Activated CD4-positive, CD25-positive, alpha-beta regulatory T cell treated with anti-CD3 and anti-CD28 coated beads, Interleukin-2, amount 50 U/mL, for 24 hours (primary cell): ENCODE measurements around the gene COIL.
"Not testable (repeated sequence)": the region's sequence is repeated elsewhere in the genome, so short reads cannot be mapped to it uniquely, and the experiment has no call there.

Source experiments
- ATAC-seq, 2 donors: fragments of 150-1000 bp; cut with Tn5 transposase; one replicate each; pipeline ENCODE4 v1.10.0; 2021; ENCODE audit warnings: mild to moderate bottlenecking in 1 of 2, moderate library complexity in 1 of 2

COIL gene

DNA sequence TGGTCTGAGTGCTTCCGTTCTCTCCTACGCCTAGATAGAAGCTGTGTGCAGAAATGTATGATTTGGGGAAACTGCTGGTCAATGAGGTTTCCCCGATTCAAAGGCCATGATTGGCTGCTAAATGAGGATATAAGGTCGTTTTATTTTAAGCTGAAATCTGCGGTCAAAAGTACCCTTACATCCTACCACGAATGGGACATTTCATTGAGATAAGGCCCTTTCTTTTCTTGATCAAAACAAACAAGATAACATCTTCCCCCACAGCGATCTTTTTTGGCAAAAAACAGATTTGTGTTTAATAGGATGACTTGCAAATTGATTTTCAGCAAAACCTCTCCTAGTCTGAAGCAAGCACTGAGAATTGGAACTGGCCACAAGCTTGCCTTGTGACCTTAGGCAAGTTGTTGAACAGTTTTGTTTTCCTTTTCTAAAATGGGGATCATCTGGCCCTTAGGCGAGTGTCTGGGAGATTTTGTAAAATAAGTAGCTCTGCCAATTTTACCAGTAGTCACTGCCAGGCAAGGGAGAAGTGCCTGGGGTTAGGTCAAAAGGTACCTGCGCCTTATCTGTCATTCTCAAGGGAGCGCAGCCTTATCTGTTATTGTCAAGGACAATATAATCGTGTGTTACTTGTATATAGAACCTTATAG lies 17.7 kb upstream of the COIL start:
- no peak for ATAC-seq

GRCh38 chr17:56977673-56978395 lies 17.0 kb upstream of the COIL start, which contains the start of gene SCPEP1:
TSS of gene SCPEP1 (plus strand) at chr17:56978131. CDS start at chr17:56978160, 29 bp downstream.
- ATAC-seq = peak; percentile 95 to 97

DNA sequence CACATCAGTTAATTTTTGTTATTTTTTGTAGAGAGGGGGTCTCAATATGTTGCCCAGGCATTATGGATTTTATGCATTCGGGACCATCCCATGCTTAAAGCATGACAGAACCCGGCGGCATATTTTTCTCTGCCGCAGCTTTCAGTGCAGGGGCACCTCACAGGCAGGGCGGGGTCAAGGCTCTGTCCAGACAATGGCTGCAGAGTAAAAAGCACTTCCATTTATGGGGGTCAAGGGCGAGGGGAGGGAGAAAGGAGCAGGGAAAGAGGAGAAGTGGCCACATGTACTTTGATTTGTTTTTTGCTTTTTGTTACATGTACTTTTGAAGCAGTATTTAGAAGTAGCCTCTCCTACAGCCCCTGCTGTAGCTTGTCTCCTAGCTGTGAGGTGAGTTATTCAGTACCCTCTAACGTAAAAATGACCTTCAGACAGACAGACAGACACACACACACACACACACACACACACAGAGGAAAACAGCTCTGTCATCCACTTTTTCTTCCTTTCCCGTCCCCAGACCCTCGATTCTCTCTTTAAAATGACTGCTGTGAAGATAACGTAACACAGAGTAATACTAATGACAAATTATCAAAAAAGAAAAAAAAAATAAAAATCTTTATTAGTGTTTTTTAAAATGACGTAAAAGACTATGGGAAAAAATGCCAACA lies 16.2 kb upstream of the COIL start:
- no peak for ATAC-seq

GRCh38 chr17:56975656-56976055 lies 14.8 kb upstream of the COIL start:
- no peak for ATAC-seq

DNA sequence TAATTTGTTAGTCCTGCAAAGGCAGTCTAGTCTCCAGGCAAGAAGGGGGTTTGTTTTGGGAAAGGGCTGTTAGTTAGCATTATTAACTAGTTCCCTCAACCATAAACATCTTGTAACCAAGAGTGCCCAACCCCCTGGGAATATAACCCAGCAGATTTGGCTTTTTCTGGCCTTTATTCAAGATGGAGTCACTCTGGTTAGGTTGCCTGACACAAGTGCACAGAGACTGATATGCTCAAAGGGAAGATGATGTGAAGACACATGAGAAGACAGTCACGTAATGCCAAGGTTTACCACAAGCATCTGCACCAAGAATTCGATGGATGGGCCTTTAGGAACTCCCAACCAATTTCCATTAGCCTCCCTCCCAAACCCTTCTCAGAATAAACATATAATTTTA lies 13.2 kb upstream of the COIL start:
- ATAC-seq = no peak

GRCh38 chr17:56973520-56973919 lies 12.7 kb upstream of the COIL start:
- no peak for ATAC-seq

DNA sequence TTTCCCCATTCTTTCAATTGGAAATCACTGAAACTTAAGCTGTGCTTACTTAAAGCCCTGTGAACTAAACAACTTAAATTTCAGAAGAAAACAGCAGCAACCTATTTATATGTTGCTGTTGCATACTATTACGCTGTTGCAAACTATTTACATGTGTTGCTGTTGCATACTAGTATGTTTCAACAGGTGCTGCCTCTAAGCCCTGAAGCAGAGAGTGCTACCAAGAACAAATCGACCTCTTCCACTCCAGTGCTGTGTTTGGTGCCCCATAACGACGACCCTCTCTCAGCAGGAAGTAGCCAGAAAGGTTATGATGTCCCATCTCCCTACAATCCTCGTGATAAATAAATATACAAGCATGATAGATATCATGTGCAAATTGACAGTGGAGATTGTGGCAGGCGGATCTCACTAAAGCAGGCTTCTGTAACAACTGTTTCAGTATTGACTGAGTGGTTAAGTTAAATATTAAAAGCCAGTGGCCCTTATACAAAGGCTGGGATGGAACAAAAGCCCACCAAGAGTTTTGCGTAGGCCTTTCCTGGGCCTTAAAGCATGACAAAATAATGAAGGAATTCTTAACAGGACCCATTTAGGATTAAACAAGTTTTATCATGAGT lies 11.4 kb upstream of the COIL start:
- no peak for ATAC-seq

DNA sequence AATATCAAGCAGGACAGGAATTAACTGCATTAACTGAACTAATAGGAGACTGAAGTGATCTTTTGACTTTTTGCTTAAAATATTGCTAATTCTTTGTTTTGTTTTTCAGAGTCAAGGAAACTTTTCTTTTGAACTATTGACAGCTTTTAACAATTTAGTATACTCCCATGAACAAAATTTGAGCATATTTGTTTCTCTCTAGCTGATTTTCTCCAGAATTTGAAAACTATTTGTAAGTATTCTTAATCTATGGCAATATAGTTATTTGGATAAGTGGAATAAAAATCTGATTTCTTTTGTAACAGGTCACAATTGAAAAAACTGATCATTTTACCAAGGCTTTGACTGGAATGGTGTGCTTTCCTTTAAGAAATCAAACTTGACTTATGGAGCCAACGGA lies 10.1 kb upstream of the COIL start:
- no peak for ATAC-seq

DNA sequence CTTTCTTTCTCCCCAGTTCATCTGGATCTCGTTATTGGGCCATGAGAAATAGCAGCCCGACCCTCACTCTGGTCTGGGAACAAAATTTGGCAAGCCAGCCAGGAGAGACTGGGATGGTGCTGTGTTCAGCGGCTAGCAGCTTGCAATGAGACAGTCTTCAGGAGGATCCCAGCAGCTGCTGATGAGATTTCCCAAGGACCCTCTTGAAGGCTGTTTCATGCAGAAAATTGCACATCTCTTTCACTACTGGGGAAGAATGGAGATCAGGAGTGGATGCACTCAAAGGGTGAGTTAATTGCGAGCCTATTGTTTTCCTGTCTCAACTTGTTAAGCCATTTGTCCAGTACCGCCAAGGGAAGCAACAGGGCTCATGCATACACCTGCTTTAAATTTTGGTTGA lies 5.5 kb upstream of the COIL start:
- ATAC-seq = no peak

DNA sequence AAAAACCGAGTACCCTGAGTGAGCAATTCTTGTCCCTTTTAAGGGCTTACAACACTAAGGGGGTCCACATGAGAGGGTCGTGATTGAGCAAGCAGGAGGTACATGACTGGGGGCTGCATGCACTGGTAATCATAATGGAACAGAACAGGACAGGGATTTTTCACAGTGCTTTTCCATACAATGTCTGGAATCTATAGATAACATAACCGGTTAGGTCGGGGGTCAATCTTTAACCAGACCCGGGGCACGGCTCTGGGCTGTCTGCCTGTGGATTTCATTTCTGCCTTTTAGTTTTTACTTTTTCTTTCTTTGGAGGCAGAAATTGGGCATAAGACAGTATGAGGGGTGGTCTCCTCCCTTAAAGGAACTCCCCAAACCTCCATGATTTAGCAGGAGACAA lies 4.8 kb upstream of the COIL start:
- not testable (repeated sequence) for ATAC-seq

- ATAC-seq = not testable (repeated sequence)
Observed at GRCh38 chr17:56965241-56965640, 4.4 kb upstream of the COIL start.

DNA sequence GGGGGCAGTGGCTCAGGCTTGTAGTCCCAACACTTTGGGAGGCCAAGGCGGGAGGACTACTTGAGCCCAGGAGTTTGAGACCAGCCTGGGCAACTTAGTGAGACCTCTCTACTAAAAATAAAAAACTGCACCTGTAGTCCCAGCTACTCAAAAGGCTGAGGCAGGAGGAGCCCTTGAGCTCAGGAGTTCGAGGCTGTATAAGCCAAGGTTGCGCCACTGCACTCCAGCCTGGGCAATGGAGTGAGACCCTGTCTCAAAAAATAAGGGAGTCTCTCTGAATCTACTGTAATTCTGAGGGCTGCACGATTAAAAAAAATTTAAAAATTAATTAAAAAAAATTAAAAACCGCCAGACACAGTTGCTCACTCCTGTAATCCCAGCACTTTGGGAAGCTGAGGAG lies 3.9 kb downstream of the COIL start:
- no peak for ATAC-seq

DNA sequence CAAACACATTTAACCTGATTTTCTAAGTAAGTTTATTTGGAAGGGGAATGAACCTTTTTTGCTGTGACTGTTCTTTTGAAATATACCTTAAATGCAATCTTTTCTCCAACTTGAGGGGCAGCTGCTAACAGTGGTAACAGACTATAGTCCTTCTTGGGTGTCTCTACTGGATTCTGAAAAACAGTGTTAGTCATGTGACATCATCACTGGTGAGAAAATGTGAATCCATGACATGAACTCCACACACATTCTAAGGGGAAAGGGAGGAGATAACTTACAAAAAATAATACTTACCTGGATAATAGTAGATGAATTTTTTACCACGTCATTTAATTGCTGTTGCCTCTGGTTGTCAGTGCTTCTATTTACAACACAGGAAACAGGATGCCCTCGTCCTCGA lies 11.3 kb downstream of the COIL start:
- no peak for ATAC-seq

DNA sequence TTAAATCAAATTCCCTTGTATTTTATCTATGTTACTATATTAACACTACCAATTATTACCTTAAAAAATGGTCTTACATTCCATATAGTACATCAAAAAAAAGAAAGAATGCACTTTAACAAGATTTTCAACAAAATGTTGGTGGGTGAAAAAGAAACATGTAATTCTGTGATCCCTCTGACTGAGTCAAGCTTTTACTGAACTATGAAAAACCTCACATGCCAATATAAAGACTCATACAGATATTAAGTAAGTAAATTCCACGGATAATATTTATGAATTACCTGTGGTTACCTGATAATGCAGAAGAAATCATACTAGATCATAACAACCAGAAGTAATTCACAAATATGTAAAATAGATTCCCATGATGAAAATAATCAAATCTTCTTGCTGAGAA lies 12.4 kb downstream of the COIL start:
- no peak for ATAC-seq

GRCh38 chr17:56947741-56948140 lies 13.1 kb downstream of the COIL start:
- no peak for ATAC-seq

DNA sequence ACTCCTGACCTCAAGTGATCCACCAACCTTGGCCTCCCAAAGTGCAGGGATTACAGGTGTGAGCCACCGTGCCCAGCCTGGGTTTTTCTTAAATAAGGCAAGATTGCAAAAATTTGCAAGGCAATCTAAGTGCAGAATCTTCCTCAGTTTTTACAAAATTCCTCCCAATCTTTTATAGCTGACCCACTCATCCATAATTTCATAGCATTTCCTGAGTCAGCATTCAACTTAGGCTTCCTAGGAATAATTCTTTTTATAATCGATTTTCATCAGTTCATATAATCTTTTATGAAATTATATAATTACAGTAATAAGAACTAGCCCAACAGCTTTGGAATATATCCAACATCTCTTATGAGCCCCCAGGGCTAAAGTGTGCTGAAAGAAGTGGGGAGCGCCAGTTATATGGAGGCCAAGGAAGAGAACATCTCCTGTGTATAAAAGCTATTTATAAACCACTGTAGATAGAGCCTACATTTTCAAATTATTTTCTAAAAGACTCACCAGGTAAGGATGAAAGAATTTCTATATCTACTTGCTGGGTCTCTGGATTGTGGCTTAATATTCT lies 14.8 kb downstream of the COIL start:
- ATAC-seq = no peak

DNA sequence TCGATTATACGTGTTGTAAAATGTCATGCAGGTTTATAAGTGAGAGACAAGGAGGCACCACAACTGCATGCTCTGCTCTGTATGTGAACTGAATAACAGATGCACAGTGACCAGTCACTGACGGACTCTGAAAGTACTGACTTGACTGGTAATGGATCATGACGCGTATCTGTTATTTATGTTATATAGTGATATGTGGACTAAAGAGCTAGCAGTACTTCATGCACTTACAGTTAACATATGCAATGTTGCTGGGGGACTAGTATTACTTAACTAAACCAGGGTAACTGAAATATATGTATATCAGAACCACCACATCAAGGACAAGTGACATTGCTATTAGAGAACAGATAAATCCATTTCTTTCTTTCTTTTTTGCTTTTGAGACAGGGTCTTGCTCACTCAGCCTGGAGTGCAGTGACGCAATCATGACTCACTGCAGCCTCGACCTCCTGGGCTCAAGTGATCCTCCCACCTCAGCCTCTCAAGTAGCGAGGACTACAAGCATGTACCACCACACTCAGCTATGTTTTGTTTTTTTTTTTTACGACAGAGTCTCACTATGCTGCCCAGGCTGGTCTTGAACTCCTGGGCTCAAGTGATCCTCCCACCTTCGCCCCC lies 17.2 kb downstream of the COIL start:
- ATAC-seq = peak; percentile 63 to 73

DNA sequence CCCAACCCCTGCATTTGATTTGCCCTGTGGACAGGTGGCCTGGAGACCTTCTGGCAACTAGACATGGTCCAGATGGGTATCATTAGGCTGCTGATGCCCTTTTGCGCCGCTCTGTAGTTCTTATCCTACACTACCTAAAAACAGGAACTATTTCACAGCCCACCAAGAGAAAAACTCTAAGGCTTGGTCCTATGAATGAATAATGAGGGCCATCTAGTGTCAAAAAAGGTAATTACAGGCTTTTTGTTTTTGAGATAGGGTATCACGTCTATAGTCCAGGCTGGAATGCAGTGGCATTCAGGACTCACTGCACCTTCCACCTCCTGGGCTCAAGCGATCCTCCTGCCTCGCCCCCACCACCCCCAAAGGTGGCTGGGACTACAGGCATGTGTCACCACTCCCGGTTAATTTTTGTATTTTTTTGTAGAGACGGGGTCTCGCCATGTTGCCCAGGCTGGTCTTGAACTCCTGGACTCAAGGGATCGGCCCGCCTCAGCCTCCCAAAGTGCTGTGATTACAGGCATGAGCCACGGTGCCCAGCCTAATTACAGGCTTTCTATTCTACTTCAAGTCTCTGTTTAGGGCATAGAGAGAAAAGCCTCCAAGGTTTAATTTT lies 20.9 kb downstream of the COIL start:
- peak; percentile 41 to 48 for ATAC-seq

DNA sequence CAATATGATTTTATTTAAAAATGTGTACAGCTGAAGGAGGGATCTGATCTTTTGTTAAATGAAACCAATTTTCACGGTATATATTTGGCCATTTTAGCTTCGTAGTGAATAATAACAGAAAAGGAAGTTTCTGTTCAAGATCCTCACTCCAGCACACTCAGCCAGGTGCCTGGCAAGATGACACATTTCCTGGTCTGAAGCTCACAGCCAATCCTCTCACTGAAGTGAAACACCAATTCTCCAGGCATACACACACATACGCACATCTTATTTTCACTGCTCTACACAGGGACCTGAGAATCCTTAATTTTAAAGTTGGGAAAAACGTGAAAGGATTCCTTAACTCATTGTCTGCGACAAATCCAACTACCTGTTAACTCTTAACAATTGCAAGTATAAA lies 22.6 kb downstream of the COIL start:
- not testable (repeated sequence) for ATAC-seq

DNA sequence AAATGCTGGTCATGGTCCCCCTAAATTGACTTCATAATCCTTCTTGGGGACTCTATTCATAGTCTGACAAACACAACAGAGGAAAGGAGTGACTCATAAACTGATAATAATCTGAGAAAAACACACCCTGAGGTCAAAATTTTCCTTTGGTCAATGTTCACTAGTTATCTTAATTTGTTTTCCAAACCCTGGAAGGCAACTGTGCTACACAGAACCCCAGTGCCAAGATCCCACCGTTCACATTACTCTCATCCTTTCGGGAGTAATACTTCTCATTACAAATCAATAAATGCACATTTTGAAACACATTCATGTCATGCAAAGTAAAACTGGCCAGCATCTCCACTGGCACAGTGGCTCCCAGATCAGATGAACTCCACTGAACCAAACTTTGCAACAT lies 23.2 kb downstream of the COIL start:
- ATAC-seq = no peak

DNA sequence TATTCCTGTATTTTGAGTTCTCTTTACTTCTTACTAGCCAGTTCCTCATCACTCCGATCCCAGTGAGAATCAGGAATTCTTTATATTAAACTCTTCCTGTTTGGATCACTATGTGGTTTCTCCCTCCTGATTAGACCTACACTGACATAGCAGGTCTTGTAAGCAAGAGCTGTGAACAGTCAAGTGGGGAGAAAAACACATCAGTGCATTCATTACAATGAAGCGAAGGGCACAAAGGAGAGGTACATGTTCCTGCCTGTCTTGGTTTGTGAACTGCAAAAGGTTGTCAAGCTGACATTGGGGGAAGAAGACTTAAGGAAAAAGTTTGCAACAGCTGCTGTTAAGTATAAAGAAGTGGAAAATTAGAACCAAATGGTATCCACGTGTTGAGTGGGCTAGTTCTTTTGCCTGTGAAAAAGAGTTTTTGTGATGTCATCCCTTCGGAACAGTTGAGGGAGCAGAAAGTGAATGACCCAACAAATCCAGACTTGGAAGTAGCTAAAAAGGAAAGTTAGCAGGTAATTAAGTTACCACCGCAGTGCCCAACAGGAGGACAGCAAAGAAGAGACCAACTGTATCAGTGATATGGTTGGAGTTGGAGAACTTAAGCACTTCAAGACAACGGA lies 24.0 kb downstream of the COIL start:
- no peak for ATAC-seq

DNA sequence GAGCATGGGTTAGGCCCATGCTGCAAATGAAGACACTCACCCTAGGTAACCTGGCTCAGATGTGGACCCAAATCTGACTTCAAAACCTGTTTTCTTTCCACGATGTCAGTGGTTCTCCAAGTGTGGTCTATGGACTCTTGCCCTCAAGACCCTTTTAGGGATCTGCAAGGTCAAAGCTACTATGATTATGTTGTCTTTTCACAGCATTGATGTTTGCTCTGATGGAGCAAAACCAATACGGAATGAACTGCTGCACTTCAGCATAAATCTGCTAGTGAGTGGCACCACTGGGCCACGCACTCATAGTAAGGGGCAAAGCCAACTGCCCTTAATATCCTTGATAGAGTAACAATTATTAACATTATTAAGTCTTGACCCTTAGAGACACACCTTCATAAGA lies 25.4 kb downstream of the COIL start:
- no peak for ATAC-seq
